GM23338 (cell line): ENCODE measurements around the gene F9. TPM values are rescaled to one million over a fixed set of nuclear protein-coding genes. Genes with fewer than 3 reads are reported as not detected.

ENCODE experiments used
- ATAC-seq: fragments of 200-7000 bp; cut with Tn5 transposase; 3 replicates; pipeline ENCODE4 v1.9.1; 2020
- DNase-seq: peaks from one replicate; pipeline ENCODE4 v3.0.0-alpha.2; 2015; ENCODE audit warnings: low spot score
- H2AFZ ChIP-seq: fragments of 200-600 bp; sonication (generic); 2 replicates; pipeline ENCODE4 v1.8.0; 2016; ENCODE audit warnings: antibody characterized with exemption, mild to moderate bottlenecking, moderate library complexity
- H3F3A ChIP-seq: fragments of 200-600 bp; sonication (generic); replicated peaks from 2 replicates; pipeline ENCODE4 v1.8.0; 2017; ENCODE audit warnings: antibody characterized with exemption, mixed run types, low read depth
- H3K27ac ChIP-seq: fragments of 200-600 bp; sonication (generic); 2 replicates; pipeline ENCODE4 v1.6.1; 2016; ENCODE audit warnings: low read depth
- H3K27me3 ChIP-seq: fragments of 200-600 bp; sonication (generic); 2 replicates; pipeline ENCODE4 v1.8.0; 2016; ENCODE audit warnings: mild to moderate bottlenecking, mixed run types, moderate library complexity; ENCODE audit not compliant: insufficient read depth
- H3K36me3 ChIP-seq: fragments of 200-600 bp; sonication (generic); 2 replicates; pipeline ENCODE4 v1.8.0; 2016; ENCODE audit warnings: mild to moderate bottlenecking; ENCODE audit not compliant: insufficient read depth
- H3K4me1 ChIP-seq: fragments of 200-600 bp; sonication (generic); 2 replicates; pipeline ENCODE4 v1.8.0; 2016; ENCODE audit warnings: mild to moderate bottlenecking, moderate library complexity; ENCODE audit not compliant: insufficient read depth
- H3K4me2 ChIP-seq: fragments of 200-600 bp; sonication (generic); 2 replicates; pipeline ENCODE4 v1.7.1; 2017; ENCODE audit warnings: mixed run types
- H3K4me3 ChIP-seq: fragments of 200-600 bp; sonication (generic); 2 replicates; pipeline ENCODE4 v1.6.1; 2016; ENCODE audit warnings: mixed run types
- H3K79me2 ChIP-seq: fragments of 200-600 bp; sonication (generic); replicated peaks from 2 replicates; pipeline ENCODE4 v1.8.0; 2017; ENCODE audit warnings: mild to moderate bottlenecking; ENCODE audit not compliant: insufficient read depth
- H3K9me2 ChIP-seq: fragments of 200-600 bp; sonication (generic); 2 replicates; pipeline ENCODE4 v1.8.0; 2017; ENCODE audit not compliant: insufficient read depth
- H4K20me1 ChIP-seq: fragments of 200-600 bp; sonication (generic); replicated peaks from 2 replicates; pipeline ENCODE4 v1.8.0; 2017; ENCODE audit warnings: mild to moderate bottlenecking; ENCODE audit not compliant: insufficient read depth
- H3K27ac Mint-ChIP-seq: 2 replicates; pipeline ENCODE4 v1.8.0; 2020; ENCODE audit warnings: inconsistent platforms, mild to moderate bottlenecking, moderate library complexity, mixed read lengths
- H3K27me3 Mint-ChIP-seq: 3 replicates; pipeline ENCODE4 v1.8.0; 2022; ENCODE audit warnings: low read depth, mild to moderate bottlenecking, moderate library complexity, mixed read lengths, inconsistent platforms; ENCODE audit not compliant: insufficient read depth, poor library complexity
- H3K36me3 Mint-ChIP-seq: 3 replicates; pipeline ENCODE4 v1.8.0; 2021; ENCODE audit warnings: low read depth, mild to moderate bottlenecking, inconsistent platforms, moderate library complexity, mixed read lengths
- H3K4me1 Mint-ChIP-seq: 3 replicates; pipeline ENCODE4 v1.8.0; 2020; ENCODE audit warnings: mild to moderate bottlenecking, inconsistent platforms, mixed read lengths
- H3K4me3 Mint-ChIP-seq: 3 replicates; pipeline ENCODE4 v1.8.0; 2021; ENCODE audit warnings: moderate library complexity, mild to moderate bottlenecking, inconsistent platforms, mixed read lengths
- H3K9me3 Mint-ChIP-seq: 3 replicates; pipeline ENCODE4 v1.8.0; 2020; ENCODE audit warnings: moderate library complexity, mild to moderate bottlenecking, inconsistent platforms, mixed read lengths
- CREB1 ChIP-seq: fragments of 250-450 bp; sonication (Bioruptor Pico); IDR thresholded peaks from 2 replicates; pipeline ENCODE4 v1.5.0; 2020; ENCODE audit warnings: low read depth, mild to moderate bottlenecking, moderate library complexity
- EZH2phosphoT487 ChIP-seq: fragments of 200-600 bp; sonication (generic); IDR thresholded peaks from one replicate; pipeline ENCODE4 v1.8.1; 2018; ENCODE audit warnings: antibody characterized with exemption; ENCODE audit not compliant: unreplicated experiment
- JUNB ChIP-seq: IDR thresholded peaks from one replicate; pipeline ENCODE4 v1.6.1; 2016; ENCODE audit warnings: antibody characterized with exemption; ENCODE audit not compliant: unreplicated experiment
- NANOG ChIP-seq: IDR thresholded peaks from 2 replicates; pipeline ENCODE4 v1.6.1; 2016; ENCODE audit warnings: antibody characterized with exemption, borderline replicate concordance
- POLR2AphosphoS5 ChIP-seq: IDR thresholded peaks from 2 replicates; pipeline ENCODE4 v1.6.1; 2016; ENCODE audit warnings: antibody characterized with exemption, low read depth
- STAT1 ChIP-seq: IDR thresholded peaks from one replicate; pipeline ENCODE4 v1.6.1; 2016; ENCODE audit warnings: antibody characterized with exemption; ENCODE audit not compliant: unreplicated experiment
- ZNF114 ChIP-seq: fragments of 250-450 bp; sonication (Bioruptor Pico); IDR thresholded peaks from 2 replicates; pipeline ENCODE4 v1.5.0; 2020; ENCODE audit warnings: mild to moderate bottlenecking, moderate library complexity
- polyA plus RNA-seq: library from polyadenylated mRNA; unstranded; fragments of >200 nt; fragmentation: Nextera tagmentation; extraction: Ambion mirVana; gene quantifications from 2 replicates; pipeline ENCODE4 v1.2.1, GENCODE V29; 2016
- total RNA-seq: library from RNA; depleted of rRNA; stranded (reverse); fragments of >200 nt; shearing (Covaris generic); gene quantifications from 2 replicates; pipeline ENCODE4 v1.2.3, GENCODE V29; 2014
- TF ChIP-seq, protein P1 (sequence below): IDR thresholded peaks from one replicate; pipeline ENCODE4 v1.6.1; 2018; ENCODE audit warnings: antibody characterized with exemption; ENCODE audit not compliant: unreplicated experiment
- TF ChIP-seq, protein P2 (sequence below): IDR thresholded peaks from 2 replicates; pipeline ENCODE4 v1.6.1; 2016; ENCODE audit warnings: antibody characterized with exemption
- TF ChIP-seq, protein P3 (sequence below): fragments of 250-450 bp; sonication (Bioruptor Pico); IDR thresholded peaks from 2 replicates; pipeline ENCODE4 v1.5.0; 2020; ENCODE audit warnings: mild to moderate bottlenecking, moderate library complexity

F9 gene
- total and polyA plus RNA-seq, 2 experiments from 2014 or later: not detected

DNA sequence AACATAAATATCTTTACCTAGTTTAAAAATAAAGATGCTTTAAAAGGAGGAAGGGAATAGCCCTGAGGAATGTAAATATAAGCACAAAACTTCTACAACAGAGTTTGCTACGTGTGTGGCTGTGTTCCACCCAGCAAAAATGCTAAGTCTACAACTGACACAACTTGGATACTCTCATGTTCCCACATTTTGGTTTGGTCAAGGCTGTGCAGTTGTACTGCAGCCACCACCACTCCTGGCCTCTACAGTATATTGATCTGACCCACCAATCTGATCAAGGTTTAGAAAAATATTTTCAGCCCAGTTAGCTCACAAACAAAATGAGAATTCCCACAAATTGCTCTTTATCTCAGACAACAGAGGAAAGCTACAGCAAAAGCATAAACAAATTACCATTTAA, 12.1 kb downstream of the F9 start (continued):
- TF ChIP-seq, protein P1, sequence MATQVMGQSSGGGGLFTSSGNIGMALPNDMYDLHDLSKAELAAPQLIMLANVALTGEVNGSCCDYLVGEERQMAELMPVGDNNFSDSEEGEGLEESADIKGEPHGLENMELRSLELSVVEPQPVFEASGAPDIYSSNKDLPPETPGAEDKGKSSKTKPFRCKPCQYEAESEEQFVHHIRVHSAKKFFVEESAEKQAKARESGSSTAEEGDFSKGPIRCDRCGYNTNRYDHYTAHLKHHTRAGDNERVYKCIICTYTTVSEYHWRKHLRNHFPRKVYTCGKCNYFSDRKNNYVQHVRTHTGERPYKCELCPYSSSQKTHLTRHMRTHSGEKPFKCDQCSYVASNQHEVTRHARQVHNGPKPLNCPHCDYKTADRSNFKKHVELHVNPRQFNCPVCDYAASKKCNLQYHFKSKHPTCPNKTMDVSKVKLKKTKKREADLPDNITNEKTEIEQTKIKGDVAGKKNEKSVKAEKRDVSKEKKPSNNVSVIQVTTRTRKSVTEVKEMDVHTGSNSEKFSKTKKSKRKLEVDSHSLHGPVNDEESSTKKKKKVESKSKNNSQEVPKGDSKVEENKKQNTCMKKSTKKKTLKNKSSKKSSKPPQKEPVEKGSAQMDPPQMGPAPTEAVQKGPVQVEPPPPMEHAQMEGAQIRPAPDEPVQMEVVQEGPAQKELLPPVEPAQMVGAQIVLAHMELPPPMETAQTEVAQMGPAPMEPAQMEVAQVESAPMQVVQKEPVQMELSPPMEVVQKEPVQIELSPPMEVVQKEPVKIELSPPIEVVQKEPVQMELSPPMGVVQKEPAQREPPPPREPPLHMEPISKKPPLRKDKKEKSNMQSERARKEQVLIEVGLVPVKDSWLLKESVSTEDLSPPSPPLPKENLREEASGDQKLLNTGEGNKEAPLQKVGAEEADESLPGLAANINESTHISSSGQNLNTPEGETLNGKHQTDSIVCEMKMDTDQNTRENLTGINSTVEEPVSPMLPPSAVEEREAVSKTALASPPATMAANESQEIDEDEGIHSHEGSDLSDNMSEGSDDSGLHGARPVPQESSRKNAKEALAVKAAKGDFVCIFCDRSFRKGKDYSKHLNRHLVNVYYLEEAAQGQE: no peak
- no peak for TF ChIP-seq NANOG

DNA sequence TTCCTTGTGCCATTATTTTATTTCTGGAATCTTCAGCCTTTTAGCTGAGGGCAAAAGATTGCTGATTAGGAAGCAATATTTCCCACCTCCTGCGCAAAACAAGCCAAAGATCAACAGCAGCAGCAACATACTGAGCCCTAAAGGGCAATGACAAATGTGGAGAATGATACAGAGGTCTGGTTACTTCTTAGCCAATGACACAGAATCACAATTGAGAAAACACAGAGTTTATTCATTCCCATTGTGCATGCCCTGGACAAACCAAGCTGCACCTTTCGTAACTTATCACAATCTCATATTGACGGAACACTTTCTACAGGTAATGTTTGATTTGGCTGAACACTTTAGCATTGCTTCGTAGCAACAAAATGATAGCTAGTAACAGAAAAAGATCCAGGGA, 13.4 kb downstream of the F9 start:
- ATAC-seq (no peak), DNase-seq (no peak)
- Mint-ChIP-seq H3K4me1 (no peaks in the 10 kb centered on the region), H3K4me3 (no peak overlapping the region), H3K27me3 (no peaks in the 10 kb centered on the region), H3K27ac (no peak overlapping the region), H3K36me3 (no peaks in the 10 kb centered on the region), H3K9me3 (no peaks in the 10 kb centered on the region)
- no peaks in the 10 kb centered on the region for H3K4me1 ChIP-seq
- no peak overlapping the region for H3K4me3 ChIP-seq
- no peaks in the 10 kb centered on the region for H3K79me2 ChIP-seq
- no peaks in the 10 kb centered on the region for H3K27me3 ChIP-seq
- H3F3A ChIP-seq: no peaks in the 10 kb centered on the region
- no peaks in the 10 kb centered on the region for H3K36me3 ChIP-seq
- H3K27ac ChIP-seq: no peak overlapping the region
- H2AFZ ChIP-seq: no peak overlapping the region
- H3K4me2 ChIP-seq: no peak overlapping the region
- TF ChIP-seq EZH2phosphoT487 (no peak), NANOG (no peak), CREB1 (CRISPR knock-in tag) (no peak), ZNF114 (CRISPR knock-in tag) (no peak), STAT1 (no peak), POLR2AphosphoS5 (no peak), JUNB (no peak)
- TF ChIP-seq, protein P2, sequence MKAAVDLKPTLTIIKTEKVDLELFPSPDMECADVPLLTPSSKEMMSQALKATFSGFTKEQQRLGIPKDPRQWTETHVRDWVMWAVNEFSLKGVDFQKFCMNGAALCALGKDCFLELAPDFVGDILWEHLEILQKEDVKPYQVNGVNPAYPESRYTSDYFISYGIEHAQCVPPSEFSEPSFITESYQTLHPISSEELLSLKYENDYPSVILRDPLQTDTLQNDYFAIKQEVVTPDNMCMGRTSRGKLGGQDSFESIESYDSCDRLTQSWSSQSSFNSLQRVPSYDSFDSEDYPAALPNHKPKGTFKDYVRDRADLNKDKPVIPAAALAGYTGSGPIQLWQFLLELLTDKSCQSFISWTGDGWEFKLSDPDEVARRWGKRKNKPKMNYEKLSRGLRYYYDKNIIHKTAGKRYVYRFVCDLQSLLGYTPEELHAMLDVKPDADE: no peak
- TF ChIP-seq, protein P3, sequence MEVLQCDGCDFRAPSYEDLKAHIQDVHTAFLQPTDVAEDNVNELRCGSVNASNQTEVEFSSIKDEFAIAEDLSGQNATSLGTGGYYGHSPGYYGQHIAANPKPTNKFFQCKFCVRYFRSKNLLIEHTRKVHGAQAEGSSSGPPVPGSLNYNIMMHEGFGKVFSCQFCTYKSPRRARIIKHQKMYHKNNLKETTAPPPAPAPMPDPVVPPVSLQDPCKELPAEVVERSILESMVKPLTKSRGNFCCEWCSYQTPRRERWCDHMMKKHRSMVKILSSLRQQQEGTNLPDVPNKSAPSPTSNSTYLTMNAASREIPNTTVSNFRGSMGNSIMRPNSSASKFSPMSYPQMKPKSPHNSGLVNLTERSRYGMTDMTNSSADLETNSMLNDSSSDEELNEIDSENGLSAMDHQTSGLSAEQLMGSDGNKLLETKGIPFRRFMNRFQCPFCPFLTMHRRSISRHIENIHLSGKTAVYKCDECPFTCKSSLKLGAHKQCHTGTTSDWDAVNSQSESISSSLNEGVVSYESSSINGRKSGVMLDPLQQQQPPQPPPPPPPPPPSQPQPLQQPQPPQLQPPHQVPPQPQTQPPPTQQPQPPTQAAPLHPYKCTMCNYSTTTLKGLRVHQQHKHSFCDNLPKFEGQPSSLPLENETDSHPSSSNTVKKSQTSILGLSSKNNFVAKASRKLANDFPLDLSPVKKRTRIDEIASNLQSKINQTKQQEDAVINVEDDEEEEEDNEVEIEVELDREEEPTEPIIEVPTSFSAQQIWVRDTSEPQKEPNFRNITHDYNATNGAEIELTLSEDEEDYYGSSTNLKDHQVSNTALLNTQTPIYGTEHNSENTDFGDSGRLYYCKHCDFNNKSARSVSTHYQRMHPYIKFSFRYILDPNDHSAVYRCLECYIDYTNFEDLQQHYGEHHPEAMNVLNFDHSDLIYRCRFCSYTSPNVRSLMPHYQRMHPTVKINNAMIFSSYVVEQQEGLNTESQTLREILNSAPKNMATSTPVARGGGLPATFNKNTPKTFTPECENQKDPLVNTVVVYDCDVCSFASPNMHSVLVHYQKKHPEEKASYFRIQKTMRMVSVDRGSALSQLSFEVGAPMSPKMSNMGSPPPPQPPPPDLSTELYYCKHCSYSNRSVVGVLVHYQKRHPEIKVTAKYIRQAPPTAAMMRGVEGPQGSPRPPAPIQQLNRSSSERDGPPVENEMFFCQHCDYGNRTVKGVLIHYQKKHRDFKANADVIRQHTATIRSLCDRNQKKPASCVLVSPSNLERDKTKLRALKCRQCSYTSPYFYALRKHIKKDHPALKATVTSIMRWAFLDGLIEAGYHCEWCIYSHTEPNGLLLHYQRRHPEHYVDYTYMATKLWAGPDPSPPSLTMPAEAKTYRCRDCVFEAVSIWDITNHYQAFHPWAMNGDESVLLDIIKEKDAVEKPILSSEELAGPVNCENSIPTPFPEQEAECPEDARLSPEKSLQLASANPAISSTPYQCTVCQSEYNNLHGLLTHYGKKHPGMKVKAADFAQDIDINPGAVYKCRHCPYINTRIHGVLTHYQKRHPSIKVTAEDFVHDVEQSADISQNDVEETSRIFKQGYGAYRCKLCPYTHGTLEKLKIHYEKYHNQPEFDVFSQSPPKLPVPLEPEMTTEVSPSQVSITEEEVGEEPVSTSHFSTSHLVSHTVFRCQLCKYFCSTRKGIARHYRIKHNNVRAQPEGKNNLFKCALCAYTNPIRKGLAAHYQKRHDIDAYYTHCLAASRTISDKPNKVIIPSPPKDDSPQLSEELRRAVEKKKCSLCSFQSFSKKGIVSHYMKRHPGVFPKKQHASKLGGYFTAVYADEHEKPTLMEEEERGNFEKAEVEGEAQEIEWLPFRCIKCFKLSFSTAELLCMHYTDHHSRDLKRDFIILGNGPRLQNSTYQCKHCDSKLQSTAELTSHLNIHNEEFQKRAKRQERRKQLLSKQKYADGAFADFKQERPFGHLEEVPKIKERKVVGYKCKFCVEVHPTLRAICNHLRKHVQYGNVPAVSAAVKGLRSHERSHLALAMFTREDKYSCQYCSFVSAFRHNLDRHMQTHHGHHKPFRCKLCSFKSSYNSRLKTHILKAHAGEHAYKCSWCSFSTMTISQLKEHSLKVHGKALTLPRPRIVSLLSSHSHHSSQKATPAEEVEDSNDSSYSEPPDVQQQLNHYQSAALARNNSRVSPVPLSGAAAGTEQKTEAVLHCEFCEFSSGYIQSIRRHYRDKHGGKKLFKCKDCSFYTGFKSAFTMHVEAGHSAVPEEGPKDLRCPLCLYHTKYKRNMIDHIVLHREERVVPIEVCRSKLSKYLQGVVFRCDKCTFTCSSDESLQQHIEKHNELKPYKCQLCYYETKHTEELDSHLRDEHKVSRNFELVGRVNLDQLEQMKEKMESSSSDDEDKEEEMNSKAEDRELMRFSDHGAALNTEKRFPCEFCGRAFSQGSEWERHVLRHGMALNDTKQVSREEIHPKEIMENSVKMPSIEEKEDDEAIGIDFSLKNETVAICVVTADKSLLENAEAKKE: no peak
- no peaks in the 10 kb centered on the region for H4K20me1 ChIP-seq
- no peaks in the 10 kb centered on the region for H3K9me2 ChIP-seq
